Common myeloid progenitor, CD34-positive (primary cell): ENCODE measurements around the gene LCOR.

Experiments
- CTCF ChIA-PET: fragments of 350-600 bp; sonication (Branson Sonifier 250); formaldehyde crosslinking; loops from one replicate; lab custom pipeline; 2021; ENCODE audit warnings: antibody characterized with exemption; lab: Charles Lee
- POLR2A ChIA-PET: fragments of 350-600 bp; sonication (Branson Sonifier 250); formaldehyde crosslinking; loops from one replicate; lab custom pipeline; 2021; ENCODE audit warnings: antibody characterized with exemption; lab: Charles Lee
- DNase-seq, 3 donors: peaks; one replicate each; pipeline versions ENCODE4 v3.0.0 to v3.0.0-alpha.2; 2013
- H3K27ac ChIP-seq, 2 experiments: 1 replicate in 1 of 2; 2 replicates in 1 of 2; pipeline ENCODE4 v1.7.0; 2013; ENCODE audit warnings: inconsistent platforms in 2 of 2, low read length in 2 of 2, mild to moderate bottlenecking in 2 of 2, low read depth in 1 of 2, moderate library complexity in 1 of 2; ENCODE audit not compliant: severe bottlenecking in 2 of 2, insufficient read depth in 1 of 2, poor library complexity in 1 of 2
- H3K27me3 ChIP-seq, 5 experiments: replicated peaks in 2 of 5; 1 replicate in 3 of 5; 2 replicates in 2 of 5; pipeline versions ENCODE4 v1.6.1 to v1.7.0; 2013; ENCODE audit warnings: low read length in 4 of 5, mild to moderate bottlenecking in 2 of 5, moderate library complexity in 2 of 5, inconsistent platforms in 1 of 5; ENCODE audit not compliant: insufficient read depth in 5 of 5, control insufficient read depth in 4 of 5
- H3K36me3 ChIP-seq, 4 experiments: 1 replicate in 2 of 4; 2 replicates in 2 of 4; pipeline versions ENCODE4 v1.6.1 to v1.7.0; 2013; ENCODE audit warnings: low read length in 3 of 4, control low read depth in 1 of 4, mild to moderate bottlenecking in 1 of 4; ENCODE audit not compliant: control insufficient read depth in 4 of 4, insufficient read depth in 4 of 4
- H3K4me1 ChIP-seq, 4 experiments: 1 replicate in 3 of 4; 2 replicates in 1 of 4; pipeline versions ENCODE4 v1.6.1 to v1.7.1; 2013; ENCODE audit warnings: low read length in 3 of 4, mild to moderate bottlenecking in 3 of 4, control low read depth in 1 of 4, inconsistent platforms in 1 of 4, moderate library complexity in 1 of 4; ENCODE audit not compliant: control insufficient read depth in 4 of 4, insufficient read depth in 4 of 4; ENCODE audit errors: control extremely low read depth in 1 of 4
- H3K4me3 ChIP-seq, 7 experiments: 1 replicate in 4 of 7; 2 replicates in 3 of 7; pipeline versions ENCODE4 v1.5.1 to v1.7.0; 2013; ENCODE audit warnings: mild to moderate bottlenecking in 7 of 7, low read length in 6 of 7, moderate library complexity in 6 of 7, inconsistent platforms in 2 of 7, low read depth in 2 of 7, control low read depth in 1 of 7; ENCODE audit not compliant: insufficient read depth in 4 of 7, control insufficient read depth in 1 of 7; ENCODE audit errors: extremely low read depth in 1 of 7
- H3K9me3 ChIP-seq, 5 experiments: 1 replicate in 4 of 5; 2 replicates in 1 of 5; pipeline versions ENCODE4 v1.6.1 to v1.7.1; 2013; ENCODE audit warnings: low read length in 4 of 5, mild to moderate bottlenecking in 2 of 5, inconsistent platforms in 1 of 5, low read depth in 1 of 5, moderate library complexity in 1 of 5; ENCODE audit not compliant: control insufficient read depth in 4 of 5, insufficient read depth in 2 of 5; ENCODE audit errors: control extremely low read depth in 1 of 5
- WGBS: methylation state at CpG from one replicate; pipeline ENCODE4 v1.1.5; 2013; ENCODE audit not compliant: insufficient coverage; 5-methylcytosine and 5-hydroxymethylcytosine counted together

LCOR gene

GRCh38 chr10:96838529-96838928, 6.4 kb downstream of the LCOR start:
- POLR2A ChIA-PET, result no interaction called here
- Histone ChIP-seq H3K27ac (no peak overlapping the region), H3K4me1 (peaks cover 25 to 49% (median 35%) of the 10 kb centered on the region in 4 experiments), H3K4me3 (no peak overlapping the region), H3K9me3 (no peaks in the 10 kb centered on the region), H3K27me3 (no peaks in the 10 kb centered on the region), H3K36me3 (peaks cover 0 to 14% (median 1%) of the 10 kb centered on the region in 4 experiments)
- CTCF ChIA-PET, result no interaction called here
- DNase-seq, result no peak
- WGBS, result 100% methylated on average over 1 of the region's 4 CpGs

GRCh38 chr10:96840841-96841518, 8.9 kb downstream of the LCOR start:
- POLR2A ChIA-PET, result interaction anchor here (0.6 kb wide), 1 partner anchor 289 kb away, joined by 3 read pairs; no protein-coding TSS in a partner anchor
- H3K4me1 ChIP-seq, result peaks cover 16 to 45% (median 29%) of the 10 kb centered on the region in 4 experiments
- DNase-seq, result peak; percentile 74 to 94 (median 90)
- H3K27me3 ChIP-seq, result no peaks in the 10 kb centered on the region
- 30% methylated on average over 4 of the region's 7 CpGs for WGBS
- H3K4me3 ChIP-seq, result no peak overlapping the region
- CTCF ChIA-PET, result interaction anchor here (0.6 to 1.1 kb wide), 3 partner anchors 8 to 200 kb away, joined by 3 read pairs; no protein-coding TSS in a partner anchor
- H3K36me3 ChIP-seq, result peaks cover 0 to 10% (median 1%) of the 10 kb centered on the region in 4 experiments
- no peaks in the 10 kb centered on the region for H3K9me3 ChIP-seq
- H3K27ac ChIP-seq, result peak overlapping the region in 1 of 2 experiments; percentile 72

- no peak overlapping the region for H3K4me3 ChIP-seq
- H3K4me1 ChIP-seq, result peaks cover 10 to 36% (median 22%) of the 10 kb centered on the region in 4 experiments
- 93% methylated on average over 3 of the region's 8 CpGs for WGBS
- POLR2A ChIA-PET, result no interaction called here
- no peak for DNase-seq
- no peak overlapping the region for H3K27ac ChIP-seq
- H3K9me3 ChIP-seq, result no peaks in the 10 kb centered on the region
- no peaks in the 10 kb centered on the region for H3K36me3 ChIP-seq
- H3K27me3 ChIP-seq, result no peaks in the 10 kb centered on the region
- CTCF ChIA-PET, result interaction anchor here (1.1 kb wide), 1 partner anchor 28 kb away, joined by 3 read pairs; no protein-coding TSS in a partner anchor
These were observed 11.0 kb downstream of the LCOR start for GRCh38 chr10:96842896-96843723.

- Histone ChIP-seq H3K27me3 (no peaks in the 10 kb centered on the region), H3K9me3 (no peaks in the 10 kb centered on the region), H3K4me3 (no peak overlapping the region), H3K36me3 (no peaks in the 10 kb centered on the region), H3K27ac (no peak overlapping the region), H3K4me1 (peaks cover 10 to 36% (median 22%) of the 10 kb centered on the region in 4 experiments)
- no peak for DNase-seq
- POLR2A ChIA-PET, result interaction anchor here (1.8 kb wide), 1 partner anchor 11 kb away, joined by 10 read pairs; the partner anchor contains the start of gene LCOR
- no CpG with 5 or more reads among the region's 2 CpGs for WGBS
- CTCF ChIA-PET, result interaction anchor here (0.9 kb wide), 2 partner anchors 8 to 77 kb away, joined by 3 read pairs; no protein-coding TSS in a partner anchor
These were observed 11.7 kb downstream of the LCOR start for GRCh38 chr10:96843823-96844222.

- WGBS, result no CpG with 5 or more reads among the region's 1 CpG
- ChIA-PET CTCF (interaction anchor here (1.0 to 1.4 kb wide), 4 partner anchors 9 to 191 kb away, joined by 3 to 5 read pairs (median 4); no protein-coding TSS in a partner anchor), POLR2A (no interaction called here)
These were observed 14.3 kb downstream of the LCOR start for GRCh38 chr10:96846395-96846794.

GRCh38 chr10:96846926-96847325, 14.8 kb downstream of the LCOR start:
- H3K4me3 ChIP-seq, result no peak overlapping the region
- DNase-seq, result no peak
- H3K36me3 ChIP-seq, result peaks cover 0 to 5% (median 1%) of the 10 kb centered on the region in 4 experiments
- peaks cover 7 to 24% (median 12%) of the 10 kb centered on the region in 4 experiments for H3K4me1 ChIP-seq
- H3K27me3 ChIP-seq, result no peaks in the 10 kb centered on the region
- ChIA-PET POLR2A (no interaction called here), CTCF (interaction anchor here (1.2 to 1.3 kb wide), 2 partner anchors 10 to 17 kb away, joined by 4 to 5 read pairs; no protein-coding TSS in a partner anchor)
- H3K9me3 ChIP-seq, result no peaks in the 10 kb centered on the region
- no peak overlapping the region for H3K27ac ChIP-seq
- WGBS, result 100% methylated on average over 4 of the region's 5 CpGs

More at GRCh38 chr10:96846395-96846794, 14.3 kb downstream of the LCOR start:
- H3K27me3 ChIP-seq, result no peaks in the 10 kb centered on the region
- H3K36me3 ChIP-seq, result peaks cover 0 to 5% (median under 1%) of the 10 kb centered on the region in 4 experiments
- no peak for DNase-seq
- H3K4me3 ChIP-seq, result no peak overlapping the region
- no peak overlapping the region for H3K27ac ChIP-seq
- H3K4me1 ChIP-seq, result peaks cover 7 to 28% (median 14%) of the 10 kb centered on the region in 4 experiments
- no peaks in the 10 kb centered on the region for H3K9me3 ChIP-seq
